T47D (cell line): ENCODE measurements around the gene IL2RA.
"Not testable (repeated sequence)": the region's sequence is repeated elsewhere in the genome, so short reads cannot be mapped to it uniquely, and the experiment has no call there.

Experiments used
- DNase-seq, 2 experiments: peaks; one replicate each; pipeline versions ENCODE4 v3.0.0 to v3.0.0-alpha.2; 2011 to 2012; ENCODE audit warnings: low read depth in 1 of 2, low spot score in 1 of 2
- JUND ChIP-seq: IDR thresholded peaks from 2 replicates; pipeline ENCODE4 v1.6.1; 2012; ENCODE audit warnings: low read depth
- in situ Hi-C: cut with HindIII; loops from 2 replicates; pipeline ENCODE4 v1.10.0; 2016; ENCODE audit warnings: low sequenced_read_pairs, low pct_unique_long_range_greater_than_20kb

Gene IL2RA

DNA sequence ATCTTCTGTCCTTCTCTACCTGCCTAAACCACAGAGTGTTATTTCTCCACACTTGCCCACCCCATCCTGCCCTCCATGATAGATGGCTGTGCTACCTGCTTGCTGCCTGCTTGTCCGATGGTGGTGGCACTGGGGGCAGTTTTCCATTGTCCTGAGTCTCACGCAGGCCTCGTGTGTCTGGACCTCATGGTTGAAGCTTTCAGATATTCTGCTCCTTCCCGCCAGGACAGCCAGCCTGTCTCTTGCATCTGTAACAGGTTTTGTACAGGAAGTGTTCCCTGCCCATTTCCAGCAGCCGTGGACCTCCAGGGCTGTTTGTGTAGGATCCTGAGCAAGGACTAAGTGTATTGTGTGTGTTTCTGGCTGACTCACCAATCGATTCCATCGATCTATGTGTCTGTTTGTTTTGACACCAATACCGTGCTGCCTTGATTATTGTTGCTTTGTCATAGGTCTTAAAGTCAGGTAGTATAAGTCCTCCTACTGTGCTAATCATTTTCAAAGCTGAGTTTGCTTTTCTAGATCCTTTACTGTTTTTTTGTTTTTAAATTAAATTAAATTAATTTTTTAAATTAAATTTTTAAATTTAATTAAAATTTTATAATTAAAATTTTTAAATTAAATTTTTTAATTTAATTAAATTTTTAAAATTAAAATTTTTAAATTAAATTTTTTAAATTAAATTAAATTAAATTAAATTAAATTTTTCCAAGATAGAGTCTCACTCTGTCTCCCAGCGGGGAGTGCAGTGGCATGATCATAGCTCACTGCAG is 93.3 kb downstream of the IL2RA start:
- in situ Hi-C loops: no loop called here
- TF ChIP-seq JUND: no peak
- peak in 1 of 2 experiments; percentile 31 for DNase-seq

DNA sequence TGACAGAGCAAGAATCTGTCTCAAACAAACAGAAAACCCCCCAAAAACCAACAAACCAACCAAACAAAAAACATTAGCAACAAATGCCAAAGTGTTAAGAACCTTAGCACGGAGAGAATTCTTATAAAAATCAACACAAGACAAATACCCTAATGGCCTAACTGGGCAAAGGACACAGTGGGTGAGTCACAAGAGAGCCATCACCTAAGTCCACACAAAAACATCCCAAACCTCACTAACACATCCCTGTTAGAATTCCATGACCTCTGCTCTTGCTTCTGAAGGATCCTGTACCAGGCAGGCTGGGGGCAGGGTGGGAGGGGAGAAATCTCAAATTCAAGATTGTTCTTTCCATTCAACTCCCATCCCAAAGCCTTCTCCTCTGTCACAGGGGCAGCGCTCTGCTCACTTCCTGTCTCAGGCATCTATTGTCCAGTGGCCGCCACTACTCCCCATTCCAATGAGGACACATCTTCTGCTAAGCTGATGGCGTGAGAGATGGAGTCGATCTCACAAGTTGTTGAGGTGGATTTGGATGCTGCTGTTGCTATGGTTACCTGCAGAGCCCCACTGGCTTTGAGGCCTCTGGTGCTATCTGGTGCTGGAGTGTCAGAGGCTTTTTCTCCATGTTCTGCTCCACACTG is 94.0 kb downstream of the IL2RA start:
- in situ Hi-C loops: no loop called here
- no peak for TF ChIP-seq JUND
- no peak for DNase-seq

DNA sequence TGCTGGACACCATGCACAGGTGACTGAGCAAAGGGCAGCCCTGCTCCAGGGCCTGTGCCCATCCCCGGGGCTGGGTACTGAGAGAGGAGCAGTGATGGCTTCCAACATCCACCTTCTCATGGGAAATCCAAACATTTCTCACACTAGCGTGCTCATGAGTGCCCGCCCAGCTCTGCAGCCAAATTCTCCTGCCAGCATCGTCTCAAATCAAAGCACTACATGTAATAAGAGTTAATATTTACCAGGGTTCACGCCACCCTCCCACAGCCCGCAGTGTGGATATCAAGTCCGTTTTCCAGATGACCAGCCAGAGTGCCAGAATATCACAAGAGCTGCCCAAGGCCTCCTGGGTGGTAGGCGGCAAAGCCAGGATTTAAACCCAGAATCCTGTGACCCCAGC is 96.9 kb downstream of the IL2RA start:
- DNase-seq: no peak
- TF ChIP-seq JUND: no peak
- in situ Hi-C loops: no loop called here

DNA sequence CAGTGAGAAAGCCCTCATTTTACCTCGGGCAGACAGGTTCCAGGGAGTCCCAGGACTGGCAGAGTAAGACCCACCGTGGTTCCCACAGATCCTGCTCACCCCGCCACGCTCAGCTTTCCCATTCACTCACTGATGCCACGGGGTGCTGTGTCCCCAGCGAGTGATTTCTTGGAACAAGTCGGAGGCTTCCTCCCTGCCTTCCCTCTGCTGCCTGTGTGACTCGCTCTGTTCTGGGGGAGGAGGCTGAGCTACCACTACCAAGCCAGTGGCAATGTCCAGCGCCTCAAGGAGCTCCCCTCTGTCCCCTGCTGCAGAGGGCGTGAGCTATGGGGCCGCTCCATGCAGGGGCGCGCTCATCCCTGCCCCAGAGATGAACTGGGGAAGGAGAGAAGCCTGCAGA is 97.4 kb downstream of the IL2RA start:
- DNase-seq: no peak
- in situ Hi-C loops: no loop called here
- TF ChIP-seq JUND: no peak

DNA sequence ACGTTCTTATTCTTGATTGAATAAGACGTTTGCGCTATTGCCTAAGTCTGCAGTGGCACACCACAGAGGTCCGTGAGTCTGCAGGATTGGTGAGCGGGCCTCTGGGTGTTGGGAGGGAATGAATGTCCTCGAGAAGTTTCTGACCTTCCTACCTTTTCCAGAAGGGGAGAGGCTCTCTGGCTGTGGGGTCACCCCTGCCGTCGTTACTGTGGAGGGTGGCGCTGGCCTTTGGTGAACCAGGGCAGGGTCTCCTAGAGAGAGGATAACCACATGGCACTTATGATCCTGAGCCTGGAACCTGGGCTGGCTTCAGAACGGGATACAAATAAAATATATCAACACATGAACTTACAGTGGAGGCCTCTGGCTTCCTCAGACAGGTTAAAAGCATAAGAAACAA is 98.6 kb downstream of the IL2RA start:
- DNase-seq: no peak
- no peak for TF ChIP-seq JUND
- in situ Hi-C loops: no loop called here

DNA sequence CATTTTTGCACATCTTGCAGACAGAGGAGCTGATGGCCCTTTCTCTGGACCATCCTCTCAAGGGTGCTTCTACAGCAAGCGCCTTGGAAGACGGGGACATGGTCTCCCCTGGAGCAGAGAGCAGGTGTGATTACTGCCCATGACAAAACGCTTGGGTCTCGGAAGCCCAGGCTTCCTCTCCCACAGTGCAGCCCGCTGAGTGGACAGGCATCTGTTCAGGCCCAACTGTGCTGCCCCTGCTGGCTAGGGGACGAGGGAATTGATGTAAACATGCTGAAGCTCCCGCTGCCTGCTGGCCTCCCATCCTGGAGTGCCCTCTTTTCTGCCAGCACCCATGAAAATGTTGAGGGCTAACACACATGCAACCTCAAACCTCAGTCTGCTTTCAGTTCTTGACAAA is 99.1 kb downstream of the IL2RA start:
- DNase-seq: no peak
- in situ Hi-C loops: no loop called here
- TF ChIP-seq JUND: no peak

DNA sequence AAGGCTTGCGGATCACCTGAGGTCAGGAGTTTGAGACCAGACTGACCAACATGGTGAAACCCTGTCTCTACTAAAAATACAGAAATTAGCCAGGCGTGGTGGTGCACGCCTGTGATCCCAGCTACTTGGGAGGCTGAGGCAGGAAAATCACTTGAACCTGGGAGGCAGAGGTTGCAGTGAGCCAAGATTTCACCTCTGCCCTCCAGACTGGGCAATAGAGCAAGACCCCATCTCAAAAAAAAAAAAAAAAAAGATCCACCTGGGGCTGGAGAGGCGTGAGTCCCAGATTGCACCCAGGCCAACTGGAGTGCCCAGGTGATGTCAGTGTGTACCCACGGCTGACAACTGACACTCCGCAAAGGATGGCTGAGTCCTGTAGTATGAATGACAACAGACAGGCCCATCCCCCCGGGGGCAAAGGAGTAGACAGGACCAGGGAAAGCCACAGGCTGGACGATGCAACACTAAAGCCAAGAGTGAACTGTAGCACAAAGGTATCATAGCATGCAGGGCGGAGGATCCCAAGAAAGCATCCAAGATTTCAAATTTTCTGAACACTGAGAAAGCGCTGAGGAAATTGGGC is 99.7 kb downstream of the IL2RA start:
- in situ Hi-C loops, DNase-seq: not testable (repeated sequence)

DNA sequence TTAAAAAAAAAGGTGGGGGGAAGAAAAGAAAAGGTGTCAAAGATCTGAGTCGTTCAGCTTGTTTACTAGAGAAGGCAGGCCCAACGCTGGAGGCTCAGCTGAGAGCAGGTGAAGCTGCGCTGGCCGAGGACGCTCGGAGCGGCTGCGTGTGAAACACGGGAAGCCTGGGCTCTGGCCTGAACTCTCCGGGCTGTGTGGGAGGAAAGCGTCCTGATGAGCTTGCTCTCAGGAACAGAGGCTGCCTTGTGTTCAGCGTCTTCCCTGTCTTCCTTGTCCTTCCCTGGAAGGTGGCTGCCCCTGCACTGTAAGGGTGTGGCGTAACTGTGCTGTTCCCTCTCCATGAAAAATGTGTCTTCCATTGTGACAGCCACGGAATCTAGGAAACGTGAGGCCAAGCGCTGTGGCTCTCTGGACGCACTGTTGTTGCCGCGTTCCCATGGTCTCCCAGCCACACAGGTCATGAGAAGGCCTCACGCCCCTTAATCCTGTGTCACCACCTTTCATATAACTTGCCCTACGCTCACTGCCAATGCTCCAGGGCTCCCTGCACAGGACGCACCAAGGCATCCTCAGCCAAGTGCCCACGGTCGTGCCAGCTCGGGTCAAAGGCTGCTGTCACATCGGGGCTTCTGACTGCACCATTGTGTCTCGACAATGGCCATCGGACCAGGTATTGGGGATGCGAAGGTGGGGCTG is 100.6 kb downstream of the IL2RA start:
- DNase-seq: no peak
- in situ Hi-C loops: no loop called here
- no peak for TF ChIP-seq JUND

DNA sequence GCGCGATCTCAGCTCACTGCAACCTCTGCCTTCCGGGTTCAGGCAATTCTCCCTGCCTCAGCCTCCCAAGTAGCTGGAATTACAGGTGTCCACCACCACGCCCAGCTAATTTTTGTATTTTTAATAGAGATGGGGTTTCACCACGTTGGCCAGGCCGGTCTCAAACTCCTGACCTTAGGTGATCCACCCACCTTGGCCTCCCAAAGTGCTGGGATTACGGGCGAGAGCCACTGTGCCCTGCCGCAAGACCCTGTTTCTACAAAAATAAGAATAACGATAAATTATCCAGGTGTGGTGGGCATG is 101.2 kb downstream of the IL2RA start:
- in situ Hi-C loops, DNase-seq: not testable (repeated sequence)
